GM18907 (cell line): ENCODE measurements around the gene AHCTF1.
A peak's percentile ranks its signal among the peaks of the same experiment; 100 is the strongest.
"Not testable (repeated sequence)": the region's sequence is repeated elsewhere in the genome, so short reads cannot be mapped to it uniquely, and the experiment has no call there.

Source experiments
- ATAC-seq: cut with Tn5 transposase; IDR thresholded peaks from one replicate; pipeline ENCODE4 v1.9.1; 2021; ENCODE audit warnings: mild to moderate bottlenecking, moderate library complexity; ENCODE audit not compliant: unreplicated experiment

The AHCTF1 gene

GRCh38 chr1:246923900-246924299, 7.8 kb downstream of the AHCTF1 start:
- no peak for ATAC-seq

DNA sequence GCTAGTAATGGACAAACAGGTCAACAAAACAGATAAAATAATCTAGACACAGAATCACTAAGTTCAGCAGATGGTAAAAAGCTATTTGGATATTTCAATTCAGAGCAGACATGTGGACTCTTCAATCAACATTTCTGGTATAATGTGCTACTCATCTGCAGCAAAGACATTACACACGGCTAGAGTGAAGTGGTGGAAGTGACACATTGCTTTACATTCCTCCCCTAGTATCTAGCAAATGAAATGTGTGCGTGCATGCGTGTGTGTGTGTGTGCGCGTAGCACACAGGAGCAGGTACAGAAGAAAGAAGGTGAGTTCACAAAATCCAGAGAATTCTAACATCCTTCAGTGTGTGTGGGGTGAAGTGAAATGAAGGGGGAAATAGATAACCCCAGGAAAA, 8.3 kb downstream of the AHCTF1 start:
- no peak for ATAC-seq

DNA sequence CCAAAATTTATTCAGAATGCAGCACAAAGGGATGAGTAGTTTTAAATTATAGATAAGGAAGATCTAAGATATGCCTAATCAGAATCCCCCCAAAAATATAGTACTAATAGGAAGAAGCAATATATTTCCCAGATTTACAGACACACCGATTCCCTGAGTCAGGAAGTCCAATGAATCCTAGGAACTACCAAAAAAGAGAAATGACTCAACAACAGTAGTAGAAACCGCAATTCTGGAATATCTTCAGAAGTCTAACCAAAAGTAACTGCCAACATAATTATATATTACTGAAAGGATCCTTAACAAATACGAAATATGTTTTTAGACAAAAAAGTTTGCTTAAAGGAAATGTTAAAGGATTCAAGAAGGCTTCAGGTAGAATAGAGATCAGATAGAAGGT, 10.3 kb downstream of the AHCTF1 start:
- ATAC-seq, result no peak

- no peak for ATAC-seq
Observed at GRCh38 chr1:246919902-246920301, 11.8 kb downstream of the AHCTF1 start.

GRCh38 chr1:246916026-246916923, 15.5 kb downstream of the AHCTF1 start:
- ATAC-seq, result not testable (repeated sequence)

DNA sequence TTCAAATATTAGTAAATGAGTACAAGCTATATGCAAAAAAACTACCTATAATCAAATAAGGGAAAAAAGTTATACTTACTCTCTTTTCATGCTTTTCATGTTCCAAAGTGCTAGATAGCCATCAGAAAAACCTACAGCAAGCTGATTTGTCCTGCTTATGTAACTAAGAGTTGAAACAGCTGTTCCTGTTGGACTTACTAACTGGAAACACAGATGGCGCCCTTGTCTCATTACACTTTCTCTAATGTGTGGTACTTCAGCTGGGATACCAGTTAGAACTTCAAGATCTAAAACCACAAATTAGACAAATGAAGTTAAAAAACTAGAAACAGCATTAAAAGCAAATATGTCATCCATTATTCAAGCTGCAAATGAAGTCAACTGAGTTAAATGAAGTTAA, 24.3 kb downstream of the AHCTF1 start:
- ATAC-seq, result no peak

DNA sequence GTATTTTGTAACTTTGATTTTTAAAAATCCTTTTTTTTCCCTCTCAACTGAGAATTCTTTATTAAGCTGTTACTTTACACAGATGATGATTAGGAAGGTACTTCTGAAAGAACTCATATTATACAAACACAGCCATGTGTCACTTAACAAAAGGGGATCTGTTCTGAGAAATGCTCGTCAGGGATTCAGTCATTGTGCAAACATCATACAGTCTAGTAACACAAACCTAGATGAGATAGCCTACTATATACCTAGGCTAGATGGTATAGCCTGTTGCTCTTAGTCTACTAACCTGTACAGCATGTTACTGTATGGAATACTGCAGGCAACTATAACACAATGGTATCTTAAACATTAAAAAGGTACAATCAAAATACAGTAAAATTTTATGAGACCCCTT, 24.9 kb downstream of the AHCTF1 start:
- ATAC-seq, result no peak

DNA sequence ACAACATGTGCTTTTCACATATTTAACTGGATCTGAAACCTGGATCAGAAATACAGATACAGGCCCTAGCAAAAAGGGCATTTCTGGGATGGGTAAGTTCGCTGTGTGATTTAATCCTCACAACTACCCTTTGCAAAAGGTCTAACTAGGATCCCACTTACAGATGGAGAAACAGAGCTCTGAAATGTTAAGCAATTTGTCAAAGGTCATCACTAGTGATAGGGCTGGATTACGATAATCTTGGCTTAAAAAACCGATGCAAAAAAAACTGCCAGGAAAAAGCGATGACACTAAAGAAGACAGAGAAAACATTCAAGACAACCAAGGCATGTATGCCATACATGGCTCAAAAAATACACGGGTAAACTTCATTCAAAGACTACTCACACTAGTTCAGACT, 29.9 kb downstream of the AHCTF1 start:
- no peak for ATAC-seq

DNA sequence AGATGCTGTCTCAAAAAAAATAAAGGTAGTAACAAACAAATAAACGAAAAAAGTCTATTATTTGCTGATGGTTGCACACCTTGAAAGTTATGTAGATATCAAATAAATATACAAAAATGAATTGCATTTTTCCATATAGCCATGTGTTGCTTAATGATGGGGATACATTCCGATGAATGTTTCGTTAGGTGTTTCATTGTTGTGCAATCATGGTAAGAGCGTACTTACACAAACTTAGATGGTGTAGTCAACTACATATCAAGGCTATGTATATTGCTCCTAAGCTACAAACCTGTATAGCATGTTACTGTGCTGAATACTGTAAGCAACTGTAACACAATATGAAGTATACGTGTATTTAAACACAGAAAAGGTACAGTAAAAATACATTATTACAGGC, 34.4 kb downstream of the AHCTF1 start:
- ATAC-seq, result no peak

DNA sequence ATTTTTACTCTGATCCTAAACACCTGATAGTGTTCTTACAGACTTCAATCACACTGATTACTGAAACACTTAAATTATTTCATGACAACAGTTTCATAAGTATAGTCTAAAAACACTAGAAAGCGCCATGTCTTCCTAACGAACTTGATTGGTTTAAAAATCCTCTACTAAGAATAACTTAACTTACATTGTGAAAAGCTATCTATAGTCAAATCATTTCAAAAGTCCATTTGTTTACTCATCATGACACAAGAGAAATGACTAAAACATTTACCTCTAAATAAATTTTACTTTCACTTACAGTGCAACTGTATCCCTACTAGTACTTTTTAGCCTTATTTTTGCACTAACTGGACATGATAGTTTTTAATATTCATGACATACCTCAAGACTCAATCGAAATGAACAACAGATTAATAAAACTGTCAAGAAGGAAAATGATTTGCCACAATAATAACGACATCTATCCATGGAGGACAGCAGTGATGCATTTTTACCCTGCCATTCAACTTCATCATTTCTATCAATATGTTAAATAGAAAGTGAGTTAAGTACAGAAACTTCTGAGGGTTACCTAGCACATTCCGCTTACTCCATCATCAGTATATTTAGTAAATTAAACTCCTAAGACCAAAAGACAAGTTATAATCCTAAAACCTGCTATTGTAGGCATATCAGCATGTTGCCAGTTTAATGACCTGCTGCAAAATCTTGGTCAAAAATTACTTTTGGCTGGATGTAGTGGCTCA, 38.4 kb downstream of the AHCTF1 start:
- ATAC-seq, result no peak

- ATAC-seq, result no peak
Observed at GRCh38 chr1:246891105-246891504, 40.6 kb downstream of the AHCTF1 start.

DNA sequence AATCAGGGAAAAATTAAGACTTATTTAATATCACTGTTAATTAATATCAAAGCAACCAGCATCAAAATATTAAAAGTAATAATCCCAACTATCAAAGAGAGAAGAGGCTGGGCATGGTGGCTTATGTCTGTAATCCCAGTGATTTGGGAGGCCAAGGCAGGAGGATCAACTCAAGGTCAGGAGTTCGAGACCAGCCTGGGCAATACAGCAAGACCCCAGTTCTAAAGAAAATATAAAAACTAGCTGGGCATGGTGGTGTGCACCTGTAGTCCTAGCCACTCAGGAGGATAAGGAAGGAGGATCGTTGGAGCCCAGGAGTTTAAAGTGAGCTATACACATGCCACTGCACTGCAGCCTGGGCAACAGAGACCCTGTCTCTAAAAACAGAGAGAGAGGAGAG, 43.2 kb downstream of the AHCTF1 start:
- no peak for ATAC-seq

DNA sequence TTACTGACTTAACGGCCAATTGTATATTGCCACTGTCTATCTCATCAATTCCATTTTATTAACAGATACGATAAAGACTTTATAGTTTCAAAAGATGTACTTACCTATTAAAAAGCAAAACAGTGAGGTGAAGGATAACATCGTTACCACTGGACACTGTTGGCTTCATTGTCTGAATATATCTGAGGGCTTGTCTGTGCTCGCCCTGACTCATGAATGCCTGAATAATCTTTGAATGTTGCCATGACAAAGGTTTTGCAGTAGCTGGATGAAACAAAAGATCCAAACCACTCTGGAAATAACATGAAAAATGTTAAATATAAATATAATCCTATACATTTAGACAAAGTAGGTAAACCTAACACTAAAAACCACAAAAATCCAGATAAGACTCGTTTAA, 46.4 kb downstream of the AHCTF1 start:
- ATAC-seq, result not testable (repeated sequence)

GRCh38 chr1:246878551-246878950, 53.2 kb downstream of the AHCTF1 start:
- ATAC-seq, result no peak

- no peak for ATAC-seq
Observed at GRCh38 chr1:246876431-246876830, 55.3 kb downstream of the AHCTF1 start.

- ATAC-seq, result peak; percentile 66
Observed at GRCh38 chr1:246875041-246876026, 56.4 kb downstream of the AHCTF1 start.

DNA sequence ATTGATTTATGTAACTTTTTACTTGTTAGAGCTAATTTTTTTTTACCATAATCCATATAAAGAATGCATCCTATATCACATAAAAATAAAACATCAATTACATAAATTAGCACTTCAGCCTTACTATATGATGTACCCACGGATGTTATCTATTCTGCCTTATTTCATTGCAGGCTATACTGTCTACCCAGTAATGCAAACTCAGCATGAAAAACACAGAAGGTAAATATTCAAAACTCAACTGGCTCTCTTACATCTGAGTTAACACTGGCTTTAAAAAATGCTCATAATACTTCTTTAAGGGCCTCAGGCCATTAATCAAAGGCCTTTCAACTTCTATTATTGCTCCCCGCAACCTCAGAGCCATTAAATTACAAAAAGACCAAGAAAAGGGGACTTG, 65.8 kb downstream of the AHCTF1 start:
- no peak for ATAC-seq

GRCh38 chr1:246863791-246864190, 68.0 kb downstream of the AHCTF1 start:
- ATAC-seq, result not testable (repeated sequence)

DNA sequence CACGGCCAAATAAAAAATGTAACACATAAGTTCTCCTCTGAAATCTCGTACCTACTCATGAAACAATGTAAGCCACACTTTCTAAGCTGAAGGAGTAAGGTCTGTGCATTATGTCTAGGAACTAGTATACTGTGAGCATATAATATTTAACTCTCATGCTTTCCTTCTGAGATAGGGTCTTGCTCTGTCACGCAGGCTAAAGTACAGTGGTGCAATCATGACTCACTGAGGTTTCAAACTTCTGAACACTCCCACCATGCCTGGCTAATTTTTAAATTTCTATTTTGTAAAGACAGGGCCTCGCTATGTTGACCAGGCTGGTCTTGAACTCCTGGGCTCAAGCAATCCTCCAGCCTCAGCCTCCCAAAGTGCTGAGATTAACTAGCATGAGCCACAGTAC, 71.3 kb downstream of the AHCTF1 start:
- no peak for ATAC-seq

GRCh38 chr1:246856371-246856770, 75.4 kb downstream of the AHCTF1 start:
- no peak for ATAC-seq

DNA sequence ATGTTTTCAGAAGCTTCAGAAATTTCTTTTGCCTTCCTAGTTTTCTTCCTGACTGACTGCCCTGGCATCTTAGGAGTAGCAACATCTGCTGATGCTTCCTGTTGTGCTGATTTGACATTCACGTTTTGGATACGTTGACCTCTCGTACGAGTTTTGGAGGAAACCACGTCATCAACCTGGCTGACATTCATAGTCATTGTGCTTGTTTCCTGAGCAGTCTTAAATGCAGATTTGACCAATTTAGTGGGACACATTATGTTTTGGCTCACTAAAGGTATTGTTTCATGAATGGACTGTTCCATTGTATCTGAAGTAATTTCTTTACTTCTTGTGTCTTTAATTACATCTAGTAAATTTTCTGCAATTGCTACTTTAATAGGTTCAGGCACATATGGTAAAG, 81.1 kb downstream of the AHCTF1 start:
- ATAC-seq, result not testable (repeated sequence)
